ENCODE measurements around the gene EXOC4.

EXOC4 gene

GRCh38 chr7:133836666-133837065 lies 583.8 kb downstream of the EXOC4 start (continued):
- 0 out of 2 replicates have a peak, but pooled peaks have one; percentile 6 for TF ChIP-seq EGR2 (tag by site-specific recombination; IDR thresholded peaks at IDR 0.05; ENCODE audit: low read depth)

- H3K9me3 ChIP-seq (ENCODE audit: control insufficient read depth, insufficient read depth, low read depth, low read length): no peaks in the 10 kb centered on the region
- peaks cover 19% of the 10 kb centered on the region for H3K4me1 ChIP-seq (ENCODE audit: control insufficient read depth, insufficient read depth, low read length)
- H3K27ac ChIP-seq (ENCODE audit: extremely low read depth, low read depth, low read length): no peak overlapping the region
- POLR2A ChIA-PET: no interaction called here
- no peaks in the 10 kb centered on the region for H3K36me3 ChIP-seq (ENCODE audit: control insufficient read depth in 2 of 2, insufficient read depth in 1 of 2, low read length in 2 of 2)
- CTCF ChIA-PET: no interaction called here
- H3K4me3 ChIP-seq (ENCODE audit: low read depth, low read length): no peak overlapping the region
- TF ChIP-seq YY1 (tag by site-specific recombination; IDR thresholded peaks at IDR 0.05): no peak
- TF ChIP-seq HOXD13 (CRISPR knock-in tag; IDR thresholded peaks at IDR 0.05; ENCODE audit: borderline replicate concordance): no peak
- no peak for TF ChIP-seq ZNF10 (tag by site-specific recombination; IDR thresholded peaks at IDR 0.05)
- no peak for TF ChIP-seq ZNF133 (tag by site-specific recombination; IDR thresholded peaks at IDR 0.05)
- no peak for TF ChIP-seq ZNF214 (tag by site-specific recombination; IDR thresholded peaks at IDR 0.05; ENCODE audit: borderline replicate concordance)
- no peak for TF ChIP-seq ZNF174 (tag by site-specific recombination; IDR thresholded peaks at IDR 0.05)
- TF ChIP-seq ZBTB10 (tag by site-specific recombination; IDR thresholded peaks at IDR 0.05): no peak
- TF ChIP-seq GFI1B (tag by site-specific recombination; IDR thresholded peaks at IDR 0.05): peak; percentile 87
- TF ChIP-seq ZNF530 (tag by site-specific recombination; IDR thresholded peaks at IDR 0.05; ENCODE audit: low read depth): no peak
- peak; percentile 76 for TF ChIP-seq OSR2 (tag by site-specific recombination; IDR thresholded peaks at IDR 0.05)
- no peak for TF ChIP-seq HIC1 (tag by site-specific recombination; IDR thresholded peaks at IDR 0.05)
- no peak for TF ChIP-seq ZBTB1 (tag by site-specific recombination; IDR thresholded peaks at IDR 0.05)
- peak; percentile 71 for TF ChIP-seq FEZF1 (tag by site-specific recombination; IDR thresholded peaks at IDR 0.05)
- no peak for TF ChIP-seq REST (tag by site-specific recombination; IDR thresholded peaks at IDR 0.05)
- TF ChIP-seq ZNF510 (tag by site-specific recombination; IDR thresholded peaks at IDR 0.05; ENCODE audit: insufficient replicate concordance): no peak
- no peak for TF ChIP-seq ZNF366 (tag by site-specific recombination; conservative IDR thresholded peaks at IDR 0.05)
- TF ChIP-seq ZNF211 (tag by site-specific recombination; IDR thresholded peaks at IDR 0.05; ENCODE audit: low read depth): no peak
- no peak for TF ChIP-seq ZNF114 (tag by site-specific recombination; IDR thresholded peaks at IDR 0.05)
- TF ChIP-seq MYNN (tag by site-specific recombination; IDR thresholded peaks at IDR 0.05; ENCODE audit: borderline replicate concordance): no peak
- no peak for TF ChIP-seq TCF7L2 (IDR thresholded peaks at IDR 0.05; ENCODE audit: borderline replicate concordance, low read depth, low read length)
- TF ChIP-seq ZNF473 (tag by site-specific recombination; IDR thresholded peaks at IDR 0.05): no peak
- no peak for TF ChIP-seq ZNF501 (tag by site-specific recombination; IDR thresholded peaks at IDR 0.05)
- TF ChIP-seq KLF17 (tag by site-specific recombination; IDR thresholded peaks at IDR 0.05): peak; percentile 37; the same call in 1 of the 2 replicates
- no peak for TF ChIP-seq ZNF837 (tag by site-specific recombination; IDR thresholded peaks at IDR 0.05)
- TF ChIP-seq ZFP3 (tag by site-specific recombination; IDR thresholded peaks at IDR 0.05; ENCODE audit: low read depth): no peak
- TF ChIP-seq ZBTB8A (tag by site-specific recombination; IDR thresholded peaks at IDR 0.05): peak; percentile 41; the same call in 1 of the 2 replicates
- peak; percentile 70; the same call in 1 of the 2 replicates for TF ChIP-seq MZF1 (tag by site-specific recombination; IDR thresholded peaks at IDR 0.05; ENCODE audit: borderline replicate concordance)
- no peak for TF ChIP-seq ZBTB20 (tag by site-specific recombination; IDR thresholded peaks at IDR 0.05)
These were observed 584.3 kb downstream of the EXOC4 start for GRCh38 chr7:133837224-133837623.
